Thoracic aorta (tissue), 2 donors: ENCODE measurements around the gene SYF2. TPM values are rescaled to one million over a fixed set of nuclear protein-coding genes. Genes with fewer than 3 reads are reported as not detected.

Experiments used
- ATAC-seq: fragments of 150-250 bp; one replicate; pipeline ENCODE4 v1.8.0; 2017; ENCODE audit warnings: low read depth; ENCODE audit not compliant: insufficient number of reproducible peaks, low FRiP score
- DNase-seq: peaks from one replicate; pipeline ENCODE4 v3.0.0-alpha.2; 2020; ENCODE audit warnings: low spot score
- H3K27ac ChIP-seq, 2 donors: fragments of 200-600 bp; sonication (generic); 1 replicate in 1 of 2; 2 replicates in 1 of 2; pipeline ENCODE4 v1.5.1; 2016; ENCODE audit warnings: mild to moderate bottlenecking in 2 of 2, moderate library complexity in 2 of 2
- H3K27me3 ChIP-seq: fragments of 200-600 bp; sonication (generic); replicated peaks from 2 replicates; pipeline ENCODE4 v1.6.0; 2016; ENCODE audit warnings: mild to moderate bottlenecking; ENCODE audit not compliant: insufficient read depth
- H3K36me3 ChIP-seq: fragments of 200-600 bp; sonication (generic); one replicate; pipeline ENCODE4 v1.5.1; 2016
- H3K4me1 ChIP-seq, 2 donors: fragments of 200-600 bp; sonication (generic); 1 replicate in 1 of 2; 2 replicates in 1 of 2; pipeline versions ENCODE4 v1.5.1 to v1.6.0; 2016; ENCODE audit warnings: low read depth in 2 of 2, mild to moderate bottlenecking in 1 of 2; ENCODE audit not compliant: control insufficient read depth in 1 of 2
- H3K4me3 ChIP-seq: fragments of 200-600 bp; sonication (generic); 2 replicates; pipeline ENCODE4 v1.5.1; 2016; ENCODE audit warnings: mild to moderate bottlenecking
- H3K9me3 ChIP-seq: fragments of 200-600 bp; sonication (generic); 2 replicates; pipeline ENCODE4 v1.5.1; 2016
- CTCF ChIP-seq: fragments of 200-600 bp; sonication (generic); IDR thresholded peaks from one replicate; pipeline ENCODE4 v1.5.1; 2019; ENCODE audit warnings: antibody characterized with exemption
- total RNA-seq, 2 donors: library from RNA; depleted of rRNA; stranded (reverse); fragments of >200 nt; gene quantifications; one replicate each; pipeline versions ENCODE4 v1.1.0 to v1.2.3, GENCODE V29; 2016

SYF2 gene
- total RNA-seq, 2 donors from 2014 or later, result 34.9 to 53.9 TPM

DNA sequence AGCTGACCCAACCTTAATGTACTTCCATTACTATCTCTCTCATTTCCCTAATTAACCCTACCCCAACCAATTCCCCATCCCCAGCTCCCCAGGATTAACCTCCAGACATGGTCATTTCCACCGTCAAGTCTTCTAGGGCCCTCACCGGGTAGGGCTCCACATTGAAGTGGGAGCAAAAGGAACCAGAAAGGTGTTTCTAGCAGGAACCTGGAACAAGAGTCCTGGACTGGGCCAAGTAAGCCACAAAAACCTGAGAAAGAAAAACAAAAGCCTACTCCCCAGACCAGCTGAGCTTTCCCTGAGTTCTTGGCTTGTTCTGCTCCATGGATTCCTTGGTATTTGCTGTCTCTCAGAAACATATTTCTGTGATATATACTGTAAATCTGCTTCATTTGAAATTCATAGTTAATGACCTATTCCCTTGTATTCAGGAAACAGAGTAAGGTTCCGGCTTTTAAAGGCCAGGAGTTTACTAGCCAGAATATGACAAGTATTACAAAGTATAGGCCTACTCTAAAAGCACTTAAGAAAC is 58.4 kb downstream of the SYF2 start:
- H3K4me1 ChIP-seq, result no peaks in the 10 kb centered on the region
- no peak for DNase-seq
- TF ChIP-seq CTCF, result no peak
- no peak overlapping the region for H3K4me3 ChIP-seq
- H3K27ac ChIP-seq, result no peak overlapping the region
- H3K36me3 ChIP-seq, result no peaks in the 10 kb centered on the region
- H3K27me3 ChIP-seq, result no peaks in the 10 kb centered on the region
- no peak for ATAC-seq
- H3K9me3 ChIP-seq, result no peaks in the 10 kb centered on the region

Other genes starting within 250 kb of the SYF2 start
- gene RSRP1, start 15.0 kb upstream of the SYF2 start, total RNA-seq, result 100 to 1,000 TPM; 193 to 208 TPM
- not detected for gene RHD, start 40.0 kb upstream of the SYF2 start, total RNA-seq
- gene TMEM50A, start 105.8 kb upstream of the SYF2 start, total RNA-seq, result 100 to 1,000 TPM in 1 of 2 donors, 10 to 100 TPM in 1; 93.7 to 111 TPM
- gene RHCE, start 188.3 kb upstream of the SYF2 start, total RNA-seq, result not detected
- 10 to 100 TPM; 15.2 to 18.8 TPM for gene MACO1, start 198.4 kb upstream of the SYF2 start, total RNA-seq